IPS-18c (cell line): ENCODE data around the gene HAGH.
"Not testable (repeated sequence)": the region's sequence is repeated elsewhere in the genome, so short reads cannot be mapped to it uniquely, and the experiment has no call there.

Experiments
- H3K4me3 ChIP-seq: 2 replicates; pipeline ENCODE4 v1.7.0; 2013; ENCODE audit warnings: low read depth, mild to moderate bottlenecking, low read length, moderate library complexity; ENCODE audit not compliant: insufficient read depth
- H3K9me3 ChIP-seq: one replicate; pipeline ENCODE4 v1.6.1; 2013; ENCODE audit warnings: mild to moderate bottlenecking, low read length, moderate library complexity; ENCODE audit not compliant: control insufficient read depth, insufficient read depth

The HAGH gene

GRCh38 chr16:1826691-1827573, at the start of gene HAGH, which contains the start of gene FAHD1:
Gene HAGH, minus strand, starts transcription at chr16:1826825. Its CDS starts 38 bp downstream, at chr16:1826787.
Gene FAHD1, plus strand, starts transcription at chr16:1827206. Its CDS starts 33 bp downstream, at chr16:1827239.
- peak within 1 kb of the TSS; percentile 95 for H3K4me3 ChIP-seq
- H3K9me3 ChIP-seq: peaks cover 2% of the 10 kb centered on the region

- not testable (repeated sequence) for H3K4me3 ChIP-seq, H3K9me3 ChIP-seq
Observed at GRCh38 chr16:1876066-1876465, 49.4 kb upstream of the HAGH start.

- Histone ChIP-seq H3K9me3 (no peaks in the 10 kb centered on the region), H3K4me3 (no peak overlapping the region)
Observed at GRCh38 chr16:1874854-1875253, 48.2 kb upstream of the HAGH start.

- Histone ChIP-seq H3K4me3 (peak within 1 kb of the TSS; percentile 41), H3K9me3 (no peaks in the 10 kb centered on the region)
Observed at GRCh38 chr16:1871974-1872635, 45.5 kb upstream of the HAGH start, which contains the start of gene MEIOB. Gene MEIOB, minus strand, starts transcription at chr16:1872164. Its CDS starts 3,989 bp downstream, at chr16:1868175.

GRCh38 chr16:1870365-1871082, 43.9 kb upstream of the HAGH start:
- no peak overlapping the region for H3K4me3 ChIP-seq

GRCh38 chr16:1865902-1866690, 39.5 kb upstream of the HAGH start:
- no peak overlapping the region for H3K4me3 ChIP-seq
- no peaks in the 10 kb centered on the region for H3K9me3 ChIP-seq

More at GRCh38 chr16:1870365-1871082, 43.9 kb upstream of the HAGH start:
- H3K9me3 ChIP-seq: no peaks in the 10 kb centered on the region

- no peaks in the 10 kb centered on the region for H3K9me3 ChIP-seq
- H3K4me3 ChIP-seq: no peak overlapping the region
Observed at GRCh38 chr16:1863681-1864460, 37.2 kb upstream of the HAGH start.

- no peak overlapping the region for H3K4me3 ChIP-seq
- no peaks in the 10 kb centered on the region for H3K9me3 ChIP-seq
Observed at GRCh38 chr16:1862394-1862793, 35.8 kb upstream of the HAGH start.

GRCh38 chr16:1861730-1862129, 35.1 kb upstream of the HAGH start:
- Histone ChIP-seq H3K4me3 (no peak overlapping the region), H3K9me3 (no peaks in the 10 kb centered on the region)

- H3K9me3 ChIP-seq: no peaks in the 10 kb centered on the region
- no peak overlapping the region for H3K4me3 ChIP-seq
Observed at GRCh38 chr16:1859650-1860049, 33.0 kb upstream of the HAGH start.

- no peaks in the 10 kb centered on the region for H3K9me3 ChIP-seq
- no peak overlapping the region for H3K4me3 ChIP-seq
Observed at GRCh38 chr16:1858189-1858865, 31.7 kb upstream of the HAGH start.

- H3K9me3 ChIP-seq: no peaks in the 10 kb centered on the region
- no peak overlapping the region for H3K4me3 ChIP-seq
Observed at GRCh38 chr16:1857433-1858097, 30.9 kb upstream of the HAGH start.

GRCh38 chr16:1851793-1852192, 25.2 kb upstream of the HAGH start:
- no peak overlapping the region for H3K4me3 ChIP-seq
- H3K9me3 ChIP-seq: no peaks in the 10 kb centered on the region

GRCh38 chr16:1850981-1851380, 24.4 kb upstream of the HAGH start:
- H3K9me3 ChIP-seq: no peaks in the 10 kb centered on the region
- no peak overlapping the region for H3K4me3 ChIP-seq

GRCh38 chr16:1846416-1846815, 19.8 kb upstream of the HAGH start:
- Histone ChIP-seq H3K4me3 (no peak overlapping the region), H3K9me3 (no peaks in the 10 kb centered on the region)
